Measurements from ENCODE around the gene TMEM263. TPM values are rescaled to one million over a fixed set of nuclear protein-coding genes. Genes with fewer than 3 reads are reported as not detected.

TMEM263 gene
- total RNA-seq, 1 experiment from 2014 or later, result 11.8 TPM

- H3K14ac ChIP-seq (ENCODE audit: insufficient read depth, low read length), result no peak overlapping the region
Measured at GRCh38 chr12:107007411-107007810, 51.7 kb downstream of the TMEM263 start.

More at GRCh38 chr12:107007411-107007810, 51.7 kb downstream of the TMEM263 start:
- H4K20me1 ChIP-seq (ENCODE audit: control insufficient read depth, insufficient read depth, insufficient read length), result no peaks in the 10 kb centered on the region
- no peak overlapping the region for H2BK120ac ChIP-seq (ENCODE audit: low read depth, low read length, poor library complexity, severe bottlenecking)
- H3K9me3 ChIP-seq (ENCODE audit: control insufficient read depth, low read depth, low read length), result no peaks in the 10 kb centered on the region
- no peaks in the 10 kb centered on the region for H3K4me1 ChIP-seq (ENCODE audit: insufficient read depth, low read length)
- H2AK5ac ChIP-seq (ENCODE audit: insufficient read length, low read length), result no peak overlapping the region
- WGBS (ENCODE audit: extremely low coverage, insufficient read length, low lambda C conversion rate), result no CpG with 5 or more reads among the region's 4 CpGs
- no peak overlapping the region for H3K18ac ChIP-seq (ENCODE audit: insufficient read length, low read depth, low read length)
- H3T11ph ChIP-seq (ENCODE audit: low read length), result no peak overlapping the region
- no peak overlapping the region for H3K23ac ChIP-seq (ENCODE audit: insufficient read length, low read depth, low read length)
- no peaks in the 10 kb centered on the region for H3K79me2 ChIP-seq (ENCODE audit: insufficient read depth, low read length)
- H4K5ac ChIP-seq (ENCODE audit: insufficient read length, low read depth, low read length), result no peak overlapping the region
- no peak overlapping the region for H2BK5ac ChIP-seq (ENCODE audit: insufficient read length, low read length)
- H3K79me1 ChIP-seq (ENCODE audit: insufficient read depth, low read depth, low read length, poor library complexity, severe bottlenecking), result no peaks in the 10 kb centered on the region
- no peak overlapping the region for H3K9ac ChIP-seq (ENCODE audit: extremely low read depth, insufficient read length, low read length)
- no peak overlapping the region for H3K56ac ChIP-seq (ENCODE audit: insufficient read length, low read depth, low read length)
- no peak overlapping the region for H2BK12ac ChIP-seq (ENCODE audit: insufficient read length, low read depth, low read length)
- no peak overlapping the region for H2BK20ac ChIP-seq (ENCODE audit: low read depth, low read length, poor library complexity, severe bottlenecking)
- no peak overlapping the region for H3K4me3 Mint-ChIP-seq
- H3K36me3 Mint-ChIP-seq (ENCODE audit: insufficient read depth in 1 of 3, low read depth in 3 of 3), result peaks cover 4 to 11% (median 8%) of the 10 kb centered on the region in 3 experiments; a peak in 6 of 7 replicates
- no peaks in the 10 kb centered on the region for H3K27me3 Mint-ChIP-seq (ENCODE audit: low read depth)
- no peaks in the 10 kb centered on the region for H3K4me1 Mint-ChIP-seq
- DNase-seq, result no peak
- no peak overlapping the region for H4K8ac ChIP-seq (replicated peaks; ENCODE audit: insufficient read length, low read depth, low read length)
- H3K27me3 ChIP-seq (ENCODE audit: insufficient read depth, low read length), result no peaks in the 10 kb centered on the region
- no peak overlapping the region for H2BK15ac ChIP-seq (ENCODE audit: low read depth, low read length)
- H3K9me3 Mint-ChIP-seq, result no peaks in the 10 kb centered on the region; a peak in 1 of 5 replicates
- H3K4me2 ChIP-seq (ENCODE audit: insufficient read depth, insufficient read length, low read length), result no peak overlapping the region
- no peak overlapping the region for H4K91ac ChIP-seq (ENCODE audit: insufficient read length, low read depth, low read length)
- TF ChIP-seq CTCF (conservative IDR thresholded peaks at IDR 0.05), result no peak
- H2AFZ ChIP-seq (ENCODE audit: low read length), result no peak overlapping the region
- H3K27ac ChIP-seq (ENCODE audit: insufficient read length, low read depth, low read length), result no peak overlapping the region
- no peak overlapping the region for H3K27ac Mint-ChIP-seq
- H3K23me2 ChIP-seq (ENCODE audit: insufficient read length, low read depth, low read length, poor library complexity, severe bottlenecking), result no peaks in the 10 kb centered on the region
- H3K4ac ChIP-seq (ENCODE audit: low read depth, low read length), result no peak overlapping the region

Measured in H9 (cell line).